Cardiac muscle cell (in vitro differentiated cells and primary cell): ENCODE results near the gene OGFOD1. TPM values are rescaled to one million over a fixed set of nuclear protein-coding genes. Genes with fewer than 3 reads are reported as not detected.

Experiments used
- DNase-seq, 2 donors: peaks; one replicate each; pipeline versions ENCODE4 v3.0.0 to v3.0.0-alpha.2; 2010 to 2017; ENCODE audit warnings: low read depth in 1 of 2, low spot score in 1 of 2
- H3K27ac ChIP-seq: fragments of 200-600 bp; sonication (generic); 2 replicates; pipeline ENCODE4 v1.5.1; 2016
- H3K27me3 ChIP-seq: fragments of 200-600 bp; sonication (generic); 2 replicates; pipeline ENCODE4 v1.6.0; 2016; ENCODE audit warnings: control low read depth
- H3K36me3 ChIP-seq: fragments of 200-600 bp; sonication (generic); 2 replicates; pipeline ENCODE4 v1.5.1; 2016; ENCODE audit warnings: control low read depth
- H3K4me1 ChIP-seq: fragments of 200-600 bp; sonication (generic); 2 replicates; pipeline ENCODE4 v1.8.1; 2017; ENCODE audit warnings: low read depth, mild to moderate bottlenecking, mixed run types
- H3K4me3 ChIP-seq: fragments of 200-600 bp; sonication (generic); 2 replicates; pipeline ENCODE4 v1.5.1; 2016; ENCODE audit warnings: mild to moderate bottlenecking
- H3K9me3 ChIP-seq: fragments of 200-600 bp; sonication (generic); 2 replicates; pipeline ENCODE4 v1.5.1; 2017; ENCODE audit warnings: low read depth, mild to moderate bottlenecking, control low read depth
- CTCF ChIP-seq: IDR thresholded peaks from 2 replicates; pipeline ENCODE4 v1.5.1; 2012; ENCODE audit warnings: low read depth, mild to moderate bottlenecking, low read length
- polyA plus RNA-seq: library from polyadenylated mRNA; unstranded; fragments of >200 nt; fragmentation: Nextera tagmentation; extraction: Ambion mirVana; gene quantifications from 2 replicates; pipeline ENCODE4 v1.2.1, GENCODE V29; 2016
- total RNA-seq: library from RNA; depleted of rRNA; stranded (reverse); fragments of >200 nt; gene quantifications from 2 replicates; pipeline ENCODE4 v1.2.3, GENCODE V29; 2016

OGFOD1 gene
- total and polyA plus RNA-seq, 2 experiments from 2014 or later, result 54.9 to 65.5 TPM

GRCh38 chr16:56419740-56420548, 31.4 kb upstream of the OGFOD1 start:
- TF ChIP-seq CTCF, result no peak
- Histone ChIP-seq H3K27me3 (no peaks in the 10 kb centered on the region), H3K4me3 (no peak overlapping the region), H3K9me3 (no peaks in the 10 kb centered on the region), H3K36me3 (no peaks in the 10 kb centered on the region), H3K27ac (no peak overlapping the region), H3K4me1 (peaks cover 14% of the 10 kb centered on the region)
- no peak for DNase-seq

- DNase-seq, result no peak
- no peak overlapping the region for H3K27ac ChIP-seq
- no peak for TF ChIP-seq CTCF
- no peaks in the 10 kb centered on the region for H3K9me3 ChIP-seq
- H3K4me1 ChIP-seq, result peaks cover 10% of the 10 kb centered on the region
- H3K27me3 ChIP-seq, result no peaks in the 10 kb centered on the region
- no peak overlapping the region for H3K4me3 ChIP-seq
- no peaks in the 10 kb centered on the region for H3K36me3 ChIP-seq
Measured at GRCh38 chr16:56420613-56421012, 30.7 kb upstream of the OGFOD1 start.

GRCh38 chr16:56421313-56421712, 30.0 kb upstream of the OGFOD1 start:
- no peak for TF ChIP-seq CTCF
- peaks cover 10% of the 10 kb centered on the region for H3K4me1 ChIP-seq
- no peak for DNase-seq
- no peak overlapping the region for H3K27ac ChIP-seq
- no peaks in the 10 kb centered on the region for H3K9me3 ChIP-seq
- H3K36me3 ChIP-seq, result no peaks in the 10 kb centered on the region
- no peak overlapping the region for H3K4me3 ChIP-seq
- H3K27me3 ChIP-seq, result no peaks in the 10 kb centered on the region

- no peaks in the 10 kb centered on the region for H3K9me3 ChIP-seq
- no peak overlapping the region for H3K4me3 ChIP-seq
- H3K4me1 ChIP-seq, result peaks cover 10% of the 10 kb centered on the region
- H3K27me3 ChIP-seq, result no peaks in the 10 kb centered on the region
- no peak for TF ChIP-seq CTCF
- H3K36me3 ChIP-seq, result no peaks in the 10 kb centered on the region
- H3K27ac ChIP-seq, result no peak overlapping the region
- no peak for DNase-seq
Measured at GRCh38 chr16:56421976-56422669, 29.2 kb upstream of the OGFOD1 start.

- Histone ChIP-seq H3K27me3 (no peaks in the 10 kb centered on the region), H3K36me3 (no peaks in the 10 kb centered on the region), H3K27ac (no peak overlapping the region), H3K9me3 (no peaks in the 10 kb centered on the region), H3K4me1 (peaks cover 10% of the 10 kb centered on the region), H3K4me3 (no peak overlapping the region)
- DNase-seq, result no peak
- no peak for TF ChIP-seq CTCF
Measured at GRCh38 chr16:56422896-56423441, 28.4 kb upstream of the OGFOD1 start.
